Limb (tissue), 2 donors: Measurements from ENCODE around the gene GPLD1.

Experiments
- DNase-seq, 2 donors: peaks; one replicate each; pipeline ENCODE4 v3.0.0-alpha.2; 2016; ENCODE audit errors: extremely low spot score in 2 of 2

The GPLD1 gene

GRCh38 chr6:24458134-24458533 lies 31.2 kb downstream of the GPLD1 start:
- no peak for DNase-seq

GRCh38 chr6:24455061-24455460 lies 34.3 kb downstream of the GPLD1 start:
- DNase-seq: no peak

- no peak for DNase-seq
Measured at GRCh38 chr6:24454452-24454851, 34.9 kb downstream of the GPLD1 start.

DNA sequence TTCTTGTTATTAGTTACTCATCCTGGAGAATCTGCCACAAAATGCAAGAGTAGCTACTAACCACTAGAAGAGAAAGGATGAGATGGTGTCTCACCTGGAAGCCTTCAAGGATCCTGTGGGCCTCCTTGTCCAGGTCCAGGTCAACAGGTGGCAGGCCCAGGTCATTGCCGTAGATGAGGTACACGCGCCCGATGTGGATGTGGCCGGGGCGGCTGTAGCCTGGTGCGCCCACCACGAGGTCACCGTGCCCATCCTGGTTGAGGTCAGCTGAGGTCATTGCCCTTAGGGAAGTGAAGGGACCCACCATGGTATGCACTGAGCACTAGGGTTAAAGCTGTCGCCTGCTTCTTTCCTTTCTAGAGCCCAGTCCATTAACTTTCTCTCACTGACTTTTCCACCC lies 35.5 kb downstream of the GPLD1 start:
- DNase-seq: no peak

- no peak for DNase-seq
Measured at GRCh38 chr6:24451581-24452388, 37.6 kb downstream of the GPLD1 start.

- no peak for DNase-seq
Measured at GRCh38 chr6:24448828-24449525, 40.4 kb downstream of the GPLD1 start.

DNA sequence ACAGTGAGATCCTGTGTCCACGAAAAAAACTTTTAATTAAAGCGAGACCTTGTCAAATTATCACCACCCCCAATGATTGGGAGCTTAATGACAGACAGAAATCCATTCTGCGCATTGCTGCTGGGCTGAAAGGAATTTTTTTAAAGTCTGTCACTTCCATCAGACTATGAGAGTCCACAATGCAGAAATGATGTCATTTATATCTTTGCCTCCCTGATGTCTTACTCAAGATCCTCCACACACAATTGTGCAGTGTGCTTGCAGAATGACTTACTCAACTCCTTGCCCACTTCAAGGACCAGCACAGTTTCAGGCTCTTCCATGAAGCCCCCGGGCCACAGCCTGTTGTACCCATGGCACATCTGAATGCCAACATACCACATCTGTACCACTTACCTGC lies 41.0 kb downstream of the GPLD1 start:
- no peak for DNase-seq

- DNase-seq: no peak
Measured at GRCh38 chr6:24446670-24447069, 42.7 kb downstream of the GPLD1 start.

DNA sequence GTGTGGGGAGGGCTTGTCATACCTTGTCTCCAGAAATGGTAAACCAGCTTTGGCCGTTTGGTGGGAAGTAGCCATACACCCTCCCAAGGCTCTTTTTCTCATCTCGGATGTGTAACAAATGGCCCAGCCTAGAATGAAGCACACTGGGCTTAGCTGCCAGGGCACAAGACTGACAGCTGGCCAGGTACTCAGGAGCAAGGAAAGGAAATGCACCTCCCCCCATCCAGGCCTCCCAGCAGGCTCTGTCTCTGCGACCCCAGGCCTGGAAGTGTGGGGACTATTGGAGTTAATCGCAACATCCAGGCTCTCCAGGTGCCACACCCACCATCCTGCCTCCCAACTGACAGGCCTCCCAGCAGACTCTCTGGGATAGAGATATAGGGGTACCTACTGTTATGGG lies 43.7 kb downstream of the GPLD1 start:
- DNase-seq: no peak

DNA sequence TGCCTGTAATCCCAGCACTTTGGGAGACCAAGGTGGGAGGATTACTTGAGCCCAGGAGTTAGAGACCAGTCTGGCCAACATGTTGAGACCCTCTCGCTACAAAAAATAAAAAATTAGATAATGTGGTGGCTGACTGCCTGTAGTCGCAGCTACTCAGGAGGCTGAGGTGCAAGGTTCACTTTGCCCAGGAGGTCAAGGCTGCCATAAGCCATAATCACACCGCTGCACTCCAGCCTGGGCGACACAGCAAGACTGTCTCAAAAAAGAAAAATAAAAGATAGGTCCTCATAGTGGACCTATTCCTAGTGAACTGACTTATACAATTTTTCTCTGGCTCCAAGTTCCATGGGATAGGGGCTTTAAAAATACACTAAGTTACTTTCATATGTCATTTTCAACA lies 44.8 kb downstream of the GPLD1 start:
- no peak for DNase-seq

GRCh38 chr6:24441599-24441904 lies 47.8 kb downstream of the GPLD1 start:
- DNase-seq: no peak

DNA sequence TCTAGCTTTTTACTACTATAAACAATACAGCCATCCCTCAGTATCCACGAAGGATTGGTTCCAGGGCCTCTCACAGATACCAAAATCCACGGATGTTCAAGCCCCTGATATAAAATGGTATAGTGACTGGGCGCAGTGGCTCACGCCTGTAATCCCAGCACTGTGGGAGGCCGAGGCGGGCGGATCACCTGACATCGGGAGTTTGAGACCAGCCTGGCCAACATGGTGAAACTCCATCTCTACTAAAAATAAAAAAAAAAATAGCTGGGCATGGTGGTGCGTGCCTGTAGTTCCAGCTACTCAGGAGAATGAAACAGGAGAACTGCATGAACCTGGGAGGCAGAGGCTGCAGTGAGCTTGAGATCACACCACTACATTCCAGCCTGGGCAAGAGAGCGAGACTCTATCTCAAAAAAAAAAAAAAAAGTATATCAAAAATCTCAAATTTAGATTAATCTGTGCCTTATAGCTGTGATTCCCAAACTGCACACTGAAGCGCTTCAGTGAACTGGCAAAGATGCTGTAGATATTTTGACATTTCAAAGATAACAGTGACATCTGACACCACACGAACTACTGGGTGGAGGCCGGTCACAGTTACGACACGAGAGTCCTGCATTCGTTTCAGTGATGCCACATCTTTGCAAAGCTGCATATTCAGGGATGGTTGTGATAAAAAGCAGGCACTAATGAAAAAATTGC lies 48.3 kb downstream of the GPLD1 start:
- no peak for DNase-seq

- DNase-seq: no peak
Measured at GRCh38 chr6:24439858-24440539, 49.4 kb downstream of the GPLD1 start.

- no peak for DNase-seq
Measured at GRCh38 chr6:24436979-24437378, 52.4 kb downstream of the GPLD1 start.

GRCh38 chr6:24432611-24433010 lies 56.8 kb downstream of the GPLD1 start:
- DNase-seq: no peak

DNA sequence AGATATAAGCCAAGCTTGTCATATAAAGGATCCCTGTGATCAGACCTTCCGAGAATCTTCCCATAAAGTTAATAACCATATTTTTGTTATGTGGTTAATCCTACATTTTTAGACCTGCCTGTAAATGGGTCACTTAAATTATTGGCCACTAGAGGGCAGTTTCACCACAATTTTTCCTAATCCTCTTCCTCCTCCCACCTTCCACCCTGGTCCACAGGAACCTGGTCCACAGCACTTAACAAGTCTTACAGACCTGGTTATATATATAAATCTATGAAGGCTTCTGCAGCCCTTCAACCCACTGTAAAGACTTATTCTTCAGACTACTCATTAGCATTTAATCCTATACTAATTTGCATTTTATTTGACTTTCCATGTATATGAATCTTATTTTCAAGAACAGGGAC lies 58.3 kb downstream of the GPLD1 start:
- no peak for DNase-seq

DNA sequence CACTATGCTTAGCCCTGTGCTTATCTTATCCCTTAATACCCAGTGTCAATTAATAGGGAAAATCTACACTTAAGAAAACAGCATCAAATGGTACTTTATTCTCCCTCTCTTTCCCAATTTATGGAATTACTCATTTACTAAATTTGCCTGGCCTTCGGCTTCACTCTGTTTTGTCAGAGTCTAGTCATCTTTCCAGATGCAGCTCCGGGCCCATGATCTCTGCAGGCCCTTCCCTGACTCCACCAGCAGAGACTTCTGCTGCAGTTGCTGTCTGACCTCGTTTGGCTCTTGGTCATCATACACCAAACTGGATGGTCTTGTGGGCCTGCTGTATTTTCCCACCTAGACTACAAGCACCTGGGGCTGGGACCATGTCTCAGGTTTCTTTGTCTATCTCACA lies 59.3 kb downstream of the GPLD1 start:
- DNase-seq: no peak

GRCh38 chr6:24429146-24429545 lies 60.2 kb downstream of the GPLD1 start:
- no peak for DNase-seq

GRCh38 chr6:24428615-24429014 lies 60.8 kb downstream of the GPLD1 start:
- no peak for DNase-seq

DNA sequence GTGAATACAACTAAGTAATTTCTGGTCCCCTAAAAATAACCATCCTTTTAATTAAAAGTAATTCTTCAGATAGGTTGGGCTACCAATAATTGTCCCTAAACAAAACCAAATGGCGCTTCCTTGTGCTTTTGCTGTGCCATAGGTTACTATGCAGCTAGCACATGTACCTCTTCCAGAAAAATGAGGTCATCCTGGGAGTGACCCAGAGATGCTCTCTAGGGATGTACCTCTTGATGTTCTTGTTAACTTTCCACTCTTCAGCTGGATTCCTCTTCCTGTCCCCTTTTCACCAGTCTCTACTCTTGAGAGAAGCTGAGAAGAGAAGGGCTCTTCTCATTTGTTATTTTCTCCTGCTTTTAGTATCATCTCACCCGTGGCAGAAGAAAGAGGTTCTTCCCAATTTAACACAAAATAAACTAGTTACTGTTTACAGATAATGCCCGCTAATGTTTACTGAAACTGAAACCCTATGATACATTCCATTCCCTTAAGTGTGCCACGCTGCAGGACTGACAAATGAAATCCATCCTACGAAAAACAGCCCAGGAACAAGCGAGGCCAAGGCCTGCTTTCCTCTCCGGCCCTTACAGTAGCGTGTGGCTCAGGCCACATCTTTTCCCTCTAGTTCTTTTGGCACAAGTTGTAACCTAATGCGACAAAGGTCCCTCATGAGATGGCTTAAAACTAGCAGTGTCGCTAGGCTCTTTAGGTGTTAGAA lies 62.5 kb downstream of the GPLD1 start:
- no peak for DNase-seq

- DNase-seq: no peak
Measured at GRCh38 chr6:24425091-24425490, 64.3 kb downstream of the GPLD1 start.
